Right cardiac atrium (tissue), 5 donors: ENCODE results near the gene SLC4A5. TPM values are rescaled to one million over a fixed set of nuclear protein-coding genes. Genes with fewer than 3 reads are reported as not detected.

Experiments used
- ATAC-seq, 2 donors: fragments of 200-7000 bp; cut with Tn5 transposase; one replicate each; pipeline versions ENCODE4 v1.8.0 to v1.9.1; 2020; ENCODE audit warnings: moderate library complexity in 2 of 2, mild to moderate bottlenecking in 1 of 2
- DNase-seq, 3 donors: peaks; one replicate each; pipeline ENCODE4 v3.0.0-alpha.2; 2020
- H3K27ac ChIP-seq: one replicate; pipeline ENCODE4 v1.5.1; 2013; ENCODE audit warnings: mild to moderate bottlenecking, low read length, control low read depth, moderate library complexity
- H3K27me3 ChIP-seq: one replicate; pipeline ENCODE4 v1.6.1; 2013; ENCODE audit not compliant: control insufficient read depth, insufficient read depth
- H3K4me1 ChIP-seq: one replicate; pipeline ENCODE4 v1.6.1; 2013; ENCODE audit warnings: low read length; ENCODE audit not compliant: control insufficient read depth, insufficient read depth
- H3K4me3 ChIP-seq: one replicate; pipeline ENCODE4 v1.5.1; 2013; ENCODE audit warnings: low read length, control low read depth
- H3K9me3 ChIP-seq: one replicate; pipeline ENCODE4 v1.6.1; 2013; ENCODE audit warnings: low read length; ENCODE audit not compliant: control insufficient read depth
- WGBS: extraction: QIAGEN DNeasy Blood & Tissue Kit; methylation state at CpG from one replicate; pipeline ENCODE4 v1.1.7; 2013; 5-methylcytosine and 5-hydroxymethylcytosine counted together
- intact Hi-C, 4 donors: fragments of 100-400 bp; cut with DNase I; formaldehyde crosslinking; loops; one replicate each; pipeline versions ENCODE4 v1.11.0 to v1.14.0; 2022 to 2023
- polyA plus RNA-seq: library from polyadenylated mRNA; stranded (reverse); fragments of 200-250 nt; gene quantifications from one replicate; pipeline ENCODE4 v1.2.3, GENCODE V29; 2013
- total RNA-seq, 4 donors: library from RNA; stranded (reverse); fragmentation: NEBNext Ultra II Directional; extraction: Animal tissue kit (Norgen Biotek cat#: 25700); gene quantifications; one replicate each; pipeline ENCODE4 v1.2.1, GENCODE V29; 2021
- donor health status: healthy with polysubstance abuse.
- donor health status: DM: no; HTN: yes; CAD: no.
- donor health status: DM: no; HTN: no; CAD: no.
- donor health status: DM: no; HTN: yes; CAD: no; lungs with severe emphysema.
- donor health status: DM: yes; HTN: yes; CAD: no.

The SLC4A5 gene
- total and polyA plus RNA-seq, 5 donors: 0.29 to 2.8 (median 1.1) TPM

DNA sequence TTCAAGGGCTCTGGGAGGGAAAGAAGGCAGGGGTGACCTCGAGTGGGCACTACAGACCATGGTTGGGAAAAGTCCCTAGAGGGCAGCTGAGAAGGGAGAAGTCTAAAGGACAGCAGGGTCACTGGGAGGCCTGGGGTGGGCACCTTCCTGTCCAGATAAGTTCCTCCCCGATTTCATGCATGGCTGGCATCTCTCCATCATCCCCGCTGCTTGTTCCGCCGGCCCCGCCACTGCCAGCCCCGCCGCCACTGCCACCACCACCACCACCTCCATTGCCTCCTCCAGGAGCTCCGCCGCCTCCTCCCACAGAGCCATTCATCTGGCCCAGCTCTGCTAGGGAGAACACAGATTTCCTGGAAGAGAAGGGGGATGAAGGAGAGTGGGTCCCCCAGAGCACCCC lies 91.2 kb downstream of the SLC4A5 start:
- Histone ChIP-seq H3K4me3 (no peak overlapping the region), H3K9me3 (no peaks in the 10 kb centered on the region), H3K27ac (no peak overlapping the region), H3K4me1 (peaks cover 1% of the 10 kb centered on the region), H3K27me3 (no peaks in the 10 kb centered on the region)
- intact Hi-C loops: loop anchor here in 3 of 4 donors (5.0 to 10.0 kb wide), 3 partner anchors 80 to 85 kb away; no protein-coding TSS in a partner anchor
- WGBS: 79% methylated on average over 10 of the region's 10 CpGs
- DNase-seq (no peak), ATAC-seq (no peak)

DNA sequence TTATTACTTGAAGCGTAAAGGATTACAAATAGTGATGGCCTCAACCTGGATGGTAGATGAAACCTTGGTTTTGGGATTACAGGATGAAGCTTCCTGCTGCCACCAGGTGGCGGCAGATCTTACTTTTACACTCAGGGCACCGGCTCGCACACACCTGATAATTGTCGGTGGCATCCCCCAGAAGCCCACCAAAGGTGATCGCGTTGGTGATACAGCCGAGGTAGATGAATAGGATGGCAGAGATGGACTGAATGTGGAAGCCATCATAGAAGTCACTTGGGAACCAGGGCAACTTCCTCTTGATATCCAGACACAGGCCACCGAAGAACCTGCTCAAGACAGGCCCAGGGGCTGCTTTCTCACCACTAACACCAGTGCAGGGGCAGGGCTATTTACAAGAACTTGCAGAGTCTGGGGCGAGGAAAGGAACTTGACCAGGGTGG lies 93.0 kb downstream of the SLC4A5 start:
- DNase-seq (peak; percentile 40 to 78 (median 67)), ATAC-seq (peak; percentile 50 to 64)
- intact Hi-C loops: loop anchor here in 3 of 4 donors (5.0 to 10.0 kb wide), 3 partner anchors 82 to 87 kb away; no protein-coding TSS in a partner anchor
- Histone ChIP-seq H3K27ac (no peak overlapping the region), H3K27me3 (no peaks in the 10 kb centered on the region), H3K4me1 (peaks cover 1% of the 10 kb centered on the region), H3K9me3 (no peaks in the 10 kb centered on the region), H3K4me3 (no peak overlapping the region)
- WGBS: 32% methylated on average over 10 of the region's 10 CpGs

DNA sequence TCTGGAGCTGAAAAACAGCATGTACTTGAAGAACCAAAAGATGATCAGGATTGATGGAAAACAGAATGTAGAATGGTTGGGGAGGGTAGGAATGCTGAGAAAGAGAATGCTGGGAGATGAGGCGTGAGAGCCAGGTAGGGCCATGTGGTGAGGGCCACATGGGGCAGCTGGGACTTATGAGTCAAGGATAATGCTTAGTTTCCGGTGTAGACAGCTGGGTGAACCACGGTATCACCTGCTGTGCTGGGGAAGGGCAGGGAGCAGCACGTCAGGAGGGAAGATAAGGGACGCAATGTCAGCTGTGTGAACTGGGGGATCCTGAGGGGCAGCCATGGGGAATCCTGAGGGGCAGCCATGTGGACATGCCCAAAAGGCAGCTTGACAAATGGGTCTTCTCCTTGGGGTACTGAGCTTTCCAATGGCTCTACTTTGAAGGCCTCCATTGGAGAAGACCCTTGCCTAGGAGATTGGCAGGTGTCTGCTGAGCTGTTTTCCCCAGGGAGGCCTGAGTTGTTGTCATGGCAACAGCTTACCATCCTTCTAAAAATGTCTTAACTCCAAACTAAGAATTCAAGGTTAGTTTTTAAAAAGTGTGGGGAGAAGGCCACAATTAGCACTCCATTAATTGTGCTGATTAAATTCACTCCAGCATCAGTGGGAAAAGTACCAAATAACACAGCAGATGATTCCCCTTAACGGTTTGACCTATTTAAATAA lies 93.7 kb downstream of the SLC4A5 start:
- intact Hi-C loops: loop anchor here in 3 of 4 donors (5.0 to 10.0 kb wide), 3 partner anchors 83 to 88 kb away; no protein-coding TSS in a partner anchor
- H3K27ac ChIP-seq: no peak overlapping the region
- no peaks in the 10 kb centered on the region for H3K9me3 ChIP-seq
- H3K27me3 ChIP-seq: no peaks in the 10 kb centered on the region
- peaks cover 1% of the 10 kb centered on the region for H3K4me1 ChIP-seq
- ATAC-seq (no peak), DNase-seq (no peak)
- H3K4me3 ChIP-seq: no peak overlapping the region
- WGBS: 68% methylated on average over 6 of the region's 6 CpGs

DNA sequence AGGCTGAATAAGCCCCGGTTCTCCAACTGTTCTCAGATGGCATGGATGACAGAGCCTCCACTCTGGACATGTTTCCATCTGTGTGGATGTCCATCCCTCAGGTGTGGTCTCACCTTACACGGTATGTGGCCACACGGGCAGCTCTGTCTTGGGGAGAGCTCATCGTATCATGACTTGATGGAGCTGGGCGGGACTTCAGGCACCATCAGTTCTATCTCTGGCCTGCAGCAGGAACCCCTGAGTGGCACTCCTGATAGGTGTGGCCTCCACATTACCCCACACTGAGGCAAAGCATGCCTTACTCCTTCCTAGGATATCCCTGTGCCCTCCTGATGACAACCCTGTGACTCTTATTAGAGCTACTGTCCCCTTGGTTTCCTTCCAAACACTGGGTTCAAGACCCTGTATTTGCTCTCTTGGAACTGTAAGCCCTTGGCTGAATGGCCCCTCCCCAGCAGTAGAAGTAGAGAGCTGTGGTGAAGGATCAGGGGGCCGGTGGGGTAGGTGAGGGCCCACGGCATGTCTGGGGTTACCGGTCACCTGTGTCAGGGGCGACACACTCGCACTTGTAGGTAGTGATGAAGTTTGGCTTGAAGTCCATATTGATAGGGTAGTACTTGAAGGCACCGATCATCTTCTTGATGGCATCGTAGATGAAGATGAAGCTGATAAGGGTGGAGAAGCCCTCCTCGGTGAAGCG lies 96.6 kb downstream of the SLC4A5 start:
- intact Hi-C loops: no loop called here
- WGBS: 94% methylated on average over 14 of the region's 14 CpGs
- H3K9me3 ChIP-seq: no peaks in the 10 kb centered on the region
- H3K27me3 ChIP-seq: no peaks in the 10 kb centered on the region
- H3K4me3 ChIP-seq: no peak overlapping the region
- peaks cover 2% of the 10 kb centered on the region for H3K4me1 ChIP-seq
- no peak overlapping the region for H3K27ac ChIP-seq
- ATAC-seq: no peak
- DNase-seq: no peak

DNA sequence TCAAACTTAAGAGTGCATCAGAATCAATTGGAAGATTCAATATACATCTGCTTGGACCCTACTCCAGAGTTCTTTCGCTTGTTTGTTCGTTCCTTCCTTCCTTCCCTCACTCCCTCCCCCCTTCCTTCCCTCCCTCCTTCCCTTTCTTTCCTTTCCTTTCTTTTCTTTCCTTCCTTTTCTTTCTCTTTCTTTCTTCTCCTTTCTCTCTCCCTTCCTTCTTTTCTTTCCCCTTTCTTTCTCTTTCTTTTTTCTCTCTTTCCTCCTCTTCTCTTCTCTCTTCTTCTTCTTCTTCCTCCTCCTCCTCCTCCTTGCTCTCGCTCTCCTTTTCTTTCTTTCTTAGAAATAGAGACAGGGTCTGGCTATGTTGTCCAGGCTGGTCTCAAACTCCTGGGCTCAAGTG lies 98.9 kb downstream of the SLC4A5 start:
- Histone ChIP-seq H3K27ac (no peak overlapping the region), H3K4me3 (no peak overlapping the region), H3K9me3 (no peaks in the 10 kb centered on the region), H3K4me1 (peaks cover 2% of the 10 kb centered on the region), H3K27me3 (no peaks in the 10 kb centered on the region)
- DNase-seq (no peak), ATAC-seq (no peak)
- 71% methylated on average over 3 of the region's 3 CpGs for WGBS
- intact Hi-C loops: no loop called here

DNA sequence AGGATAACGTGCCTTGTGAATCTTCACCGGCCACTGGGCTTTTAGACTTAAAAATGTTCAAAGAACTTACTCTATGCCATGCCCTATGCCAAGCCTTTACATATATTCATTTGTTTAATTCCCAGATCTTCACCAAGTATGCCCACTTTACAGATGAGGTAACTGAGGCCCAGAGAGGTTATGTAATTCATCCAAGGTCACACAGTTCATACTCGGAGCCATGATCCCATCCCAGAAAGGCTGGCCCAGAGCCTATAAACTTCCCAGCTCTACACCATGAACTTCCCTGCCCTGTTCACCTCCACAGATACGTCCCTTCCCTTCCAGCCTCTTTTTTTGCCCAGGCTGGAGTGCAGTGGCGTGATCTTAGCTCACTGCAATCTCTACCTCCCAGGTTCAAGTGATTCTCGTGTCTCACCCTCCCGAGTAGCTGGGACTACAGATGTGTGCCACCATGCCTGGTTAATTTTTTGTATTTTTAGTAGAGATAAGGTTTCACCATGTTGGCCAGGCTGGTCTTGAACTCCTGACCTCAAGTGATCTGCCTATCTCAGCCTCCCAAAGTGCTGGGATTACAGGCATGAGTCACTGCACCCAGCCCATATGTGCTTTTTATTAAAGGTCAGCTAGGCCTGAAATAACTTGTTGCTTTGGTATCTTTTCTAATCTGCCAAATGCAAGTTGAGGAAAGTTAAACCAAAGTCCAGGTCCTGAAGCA lies 100.7 kb downstream of the SLC4A5 start:
- WGBS: 88% methylated on average over 7 of the region's 7 CpGs
- H3K4me3 ChIP-seq: no peak overlapping the region
- ATAC-seq (no peak), DNase-seq (no peak)
- H3K27ac ChIP-seq: no peak overlapping the region
- H3K9me3 ChIP-seq: no peaks in the 10 kb centered on the region
- peaks cover 2% of the 10 kb centered on the region for H3K4me1 ChIP-seq
- intact Hi-C loops: no loop called here
- no peaks in the 10 kb centered on the region for H3K27me3 ChIP-seq

DNA sequence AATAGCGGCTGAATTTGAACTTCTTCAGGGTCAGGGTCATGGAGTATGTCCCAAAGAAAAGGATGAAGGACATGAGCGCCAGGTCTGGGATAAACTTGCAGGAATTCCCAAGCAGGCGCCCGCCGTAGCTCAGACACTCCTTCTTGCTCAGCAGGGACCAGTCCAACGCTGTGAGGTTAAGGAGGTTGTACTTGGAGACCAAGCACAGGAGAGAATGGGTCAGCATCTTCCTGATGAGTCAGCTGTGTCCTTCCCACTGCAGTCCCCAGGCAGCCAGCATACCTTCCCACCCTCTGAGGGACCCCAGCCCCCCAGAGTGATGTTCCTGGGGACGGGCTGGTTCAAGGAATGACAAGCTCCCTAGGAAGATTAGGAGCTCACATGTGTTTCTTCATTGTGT lies 103.9 kb downstream of the SLC4A5 start:
- intact Hi-C loops: no loop called here
- WGBS: 78% methylated on average over 7 of the region's 7 CpGs
- no peaks in the 10 kb centered on the region for H3K9me3 ChIP-seq
- no peak overlapping the region for H3K4me3 ChIP-seq
- no peak for ATAC-seq
- no peak overlapping the region for H3K27ac ChIP-seq
- DNase-seq: no peak
- peaks cover 2% of the 10 kb centered on the region for H3K4me1 ChIP-seq
- H3K27me3 ChIP-seq: no peaks in the 10 kb centered on the region

DNA sequence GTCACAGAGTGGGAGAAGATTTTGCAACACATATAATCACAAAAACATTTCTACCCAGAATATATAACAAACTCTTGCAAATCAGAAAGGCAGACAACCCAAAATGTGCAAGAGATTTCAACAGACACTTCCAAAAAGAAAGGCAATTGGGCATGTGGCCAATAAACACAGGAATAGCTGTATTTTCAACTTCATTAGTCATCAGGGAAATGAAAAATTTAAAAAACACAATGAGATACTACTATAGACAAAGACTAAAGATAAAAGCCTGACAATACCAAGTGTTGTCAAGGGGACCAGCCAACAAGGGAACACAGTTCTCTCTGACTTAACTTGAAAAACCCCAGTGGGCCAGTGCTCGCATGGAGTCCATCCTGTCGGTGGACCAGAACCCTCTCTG lies 104.3 kb downstream of the SLC4A5 start:
- DNase-seq: no peak
- no peak overlapping the region for H3K27ac ChIP-seq
- H3K9me3 ChIP-seq: no peaks in the 10 kb centered on the region
- 84% methylated on average over 2 of the region's 2 CpGs for WGBS
- H3K4me3 ChIP-seq: no peak overlapping the region
- H3K4me1 ChIP-seq: peaks cover 2% of the 10 kb centered on the region
- H3K27me3 ChIP-seq: no peaks in the 10 kb centered on the region
- intact Hi-C loops: no loop called here
- no peak for ATAC-seq

DNA sequence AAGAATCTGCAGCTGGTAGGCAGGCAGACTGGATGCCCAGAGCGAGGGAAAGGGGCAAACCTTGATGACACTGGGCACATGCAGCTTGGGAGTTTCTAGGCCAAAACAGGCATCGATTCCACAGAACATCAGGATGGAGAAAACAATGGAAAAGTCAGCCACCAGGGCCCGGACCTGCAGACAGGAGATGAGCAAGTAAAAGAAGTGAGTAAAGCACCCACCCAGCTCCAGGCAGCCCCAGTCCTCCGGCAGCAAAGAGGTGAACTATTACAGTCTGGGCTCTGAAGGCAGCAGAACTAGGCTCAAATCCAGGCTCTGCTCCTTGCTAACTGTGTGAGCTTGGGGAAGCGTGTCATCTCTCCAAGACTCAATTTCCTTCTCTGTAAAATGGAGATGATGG lies 108.2 kb downstream of the SLC4A5 start:
- 93% methylated on average over 5 of the region's 5 CpGs for WGBS
- no peak for DNase-seq
- intact Hi-C loops: no loop called here
- ATAC-seq: no peak
- Histone ChIP-seq H3K4me3 (no peak overlapping the region), H3K27ac (no peak overlapping the region), H3K9me3 (no peaks in the 10 kb centered on the region), H3K27me3 (no peaks in the 10 kb centered on the region), H3K4me1 (no peaks in the 10 kb centered on the region)

DNA sequence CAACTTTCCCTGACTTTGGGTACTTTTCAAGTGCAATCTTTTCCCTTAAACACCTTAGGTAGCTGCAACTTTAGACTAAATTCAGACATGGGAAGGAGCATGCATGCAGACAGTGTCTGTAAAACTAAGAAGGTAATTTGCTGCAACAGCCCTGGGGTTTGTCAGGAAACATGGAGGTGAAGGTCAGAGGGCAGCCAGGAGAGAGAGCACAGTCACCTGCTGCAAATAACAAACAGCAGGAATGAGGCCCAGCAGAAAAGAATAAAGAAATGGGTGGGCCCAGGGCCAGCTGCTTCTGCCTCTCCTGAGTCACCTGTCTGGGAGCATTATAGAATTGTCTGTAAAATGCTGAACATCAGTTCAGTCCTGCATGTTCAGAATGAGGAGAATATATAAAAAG lies 109.6 kb downstream of the SLC4A5 start:
- intact Hi-C loops: no loop called here
- H3K27ac ChIP-seq: no peak overlapping the region
- H3K4me1 ChIP-seq: no peaks in the 10 kb centered on the region
- H3K27me3 ChIP-seq: no peaks in the 10 kb centered on the region
- no peaks in the 10 kb centered on the region for H3K9me3 ChIP-seq
- no peak for ATAC-seq
- no peak overlapping the region for H3K4me3 ChIP-seq
- no peak for DNase-seq

DNA sequence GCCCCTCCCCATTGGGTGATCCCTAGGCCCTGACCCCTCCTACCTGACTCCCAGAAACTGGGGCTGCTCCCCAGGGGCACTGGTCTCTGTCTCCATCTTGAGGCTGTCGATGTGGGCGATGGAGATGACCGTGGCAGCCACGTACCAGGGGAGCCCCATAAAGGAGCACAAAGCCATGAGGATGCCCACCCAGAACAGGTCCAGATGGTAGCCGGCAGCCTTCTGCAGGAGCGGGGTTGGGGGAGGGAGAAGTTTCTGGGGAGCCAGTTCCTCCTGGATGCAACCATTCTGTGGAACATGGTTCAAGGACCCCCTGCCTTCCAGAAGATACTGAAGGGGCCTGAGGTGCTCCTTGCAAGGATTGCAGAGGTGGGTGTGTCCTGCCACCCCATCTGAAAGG lies 110.8 kb downstream of the SLC4A5 start:
- no peaks in the 10 kb centered on the region for H3K4me1 ChIP-seq
- no peak for DNase-seq
- no peak overlapping the region for H3K27ac ChIP-seq
- H3K9me3 ChIP-seq: no peaks in the 10 kb centered on the region
- no peak overlapping the region for H3K4me3 ChIP-seq
- intact Hi-C loops: no loop called here
- 93% methylated on average over 6 of the region's 6 CpGs for WGBS
- no peaks in the 10 kb centered on the region for H3K27me3 ChIP-seq
- ATAC-seq: peak in 1 of 2 donors; percentile 18
